Esophagus squamous epithelium (tissue), 4 donors: ENCODE results near the gene GOLGA8H.

Source experiments
- CTCF ChIP-seq, 6 experiments: fragments of 450-650 bp in 4 of 6; fragments of 200-600 bp in 2 of 6; sonication (generic) in 2 of 6; IDR thresholded peaks; one replicate each; pipeline ENCODE4 v1.5.1; 2016 to 2019; ENCODE audit warnings: antibody characterized with exemption in 6 of 6, mild to moderate bottlenecking in 4 of 6, moderate library complexity in 4 of 6
- POLR2A ChIP-seq, 4 donors: fragments of 450-650 bp; IDR thresholded peaks; one replicate each; pipeline ENCODE4 v1.6.1; 2017; ENCODE audit warnings: antibody characterized with exemption in 4 of 4, mild to moderate bottlenecking in 4 of 4, moderate library complexity in 3 of 4

DNA sequence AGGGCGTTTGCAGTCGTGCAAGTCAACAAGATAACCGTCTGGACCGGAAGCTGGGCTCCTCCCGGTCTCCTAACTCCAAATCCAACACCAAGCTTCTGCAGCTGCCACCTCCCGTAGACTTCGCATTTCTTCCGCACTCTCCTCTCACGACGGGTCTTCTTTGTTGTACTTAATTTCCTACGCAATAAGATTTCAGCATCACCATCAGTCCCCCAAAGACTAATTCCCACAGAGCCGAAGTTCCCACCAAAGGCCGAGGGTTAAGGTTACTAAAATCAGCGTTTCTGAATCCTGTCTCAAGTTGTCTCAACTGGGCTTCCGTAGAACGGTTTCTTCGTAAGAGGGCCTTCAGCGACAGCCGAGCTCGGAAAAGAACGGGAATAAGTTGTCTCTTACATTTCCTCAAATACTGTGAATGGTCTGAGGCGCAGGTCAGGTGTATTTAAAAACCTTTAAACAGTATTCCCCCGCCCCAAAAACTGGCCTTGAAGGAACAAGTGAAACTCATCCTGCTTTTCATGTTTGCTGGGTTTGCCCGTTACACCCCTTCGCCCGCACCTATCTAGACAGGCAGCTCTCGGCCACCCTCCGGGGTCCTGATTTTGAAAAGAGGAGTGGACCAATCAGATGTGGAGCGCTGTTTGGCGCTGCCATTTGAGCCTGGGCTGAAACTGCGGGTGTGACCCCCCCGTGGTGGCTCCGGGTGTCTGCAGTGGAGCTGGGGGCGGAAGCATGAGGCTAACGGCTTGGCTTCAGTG is 21.8 kb downstream of the GOLGA8H start, which contains the start of gene ARHGAP11B:
- TF ChIP-seq CTCF (IDR thresholded peaks at IDR 0.05) (peak in 1 of 6 experiments; percentile 14), POLR2A (IDR thresholded peaks at IDR 0.05) (peak in 2 of 4 donors; percentile 6 to 38)
